Liver (tissue), 9 donors: ENCODE measurements around the gene SCTR. TPM values are rescaled to one million over a fixed set of nuclear protein-coding genes. Genes with fewer than 3 reads are reported as not detected.

Experiments
- DNase-seq: peaks from one replicate; pipeline ENCODE4 v3.0.0-alpha.2; 2017; ENCODE audit warnings: low spot score
- H3K27ac ChIP-seq, 2 donors: one replicate each; pipeline ENCODE4 v1.7.0; 2013; ENCODE audit warnings: inconsistent platforms in 2 of 2, low read length in 2 of 2, control low read depth in 1 of 2, low read depth in 1 of 2, mild to moderate bottlenecking in 1 of 2
- H3K27me3 ChIP-seq, 4 donors: one replicate each; pipeline versions ENCODE4 v1.6.1 to v1.7.0; 2013; ENCODE audit warnings: low read length in 3 of 4, inconsistent platforms in 1 of 4, mild to moderate bottlenecking in 1 of 4, moderate library complexity in 1 of 4; ENCODE audit not compliant: control insufficient read depth in 4 of 4, insufficient read depth in 4 of 4
- H3K36me3 ChIP-seq, 4 donors: one replicate each; pipeline versions ENCODE4 v1.6.1 to v1.7.0; 2013; ENCODE audit warnings: low read length in 3 of 4, mild to moderate bottlenecking in 3 of 4, low read depth in 1 of 4, moderate library complexity in 1 of 4; ENCODE audit not compliant: control insufficient read depth in 4 of 4, insufficient read depth in 3 of 4
- H3K4me1 ChIP-seq, 4 donors: one replicate each; pipeline versions ENCODE4 v1.6.1 to v1.7.0; 2013; ENCODE audit warnings: low read length in 3 of 4, mild to moderate bottlenecking in 3 of 4, moderate library complexity in 1 of 4; ENCODE audit not compliant: control insufficient read depth in 4 of 4, insufficient read depth in 4 of 4
- H3K4me3 ChIP-seq, 3 donors: one replicate each; pipeline versions ENCODE4 v1.6.1 to v1.7.0; 2013; ENCODE audit warnings: low read length in 3 of 3, control low read depth in 1 of 3, low read depth in 1 of 3, mild to moderate bottlenecking in 1 of 3
- H3K9ac ChIP-seq, 2 donors: one replicate each; pipeline ENCODE4 v1.7.0; 2013; ENCODE audit warnings: low read length in 2 of 2, mild to moderate bottlenecking in 2 of 2, moderate library complexity in 2 of 2, control low read depth in 1 of 2, low read depth in 1 of 2
- H3K9me3 ChIP-seq, 4 donors: one replicate each; pipeline versions ENCODE4 v1.6.1 to v1.7.0; 2013; ENCODE audit warnings: low read length in 3 of 4; ENCODE audit not compliant: control insufficient read depth in 4 of 4
- EGR1 ChIP-seq, 2 donors: IDR thresholded peaks; 2 replicates each; pipeline ENCODE4 v1.6.1; 2016 to 2018; ENCODE audit warnings: antibody characterized with exemption in 2 of 2, low read depth in 2 of 2
- FOXA1 ChIP-seq: IDR thresholded peaks from 2 replicates; pipeline ENCODE4 v1.6.1; 2016; ENCODE audit warnings: antibody characterized with exemption
- FOXA2 ChIP-seq: IDR thresholded peaks from 2 replicates; pipeline ENCODE4 v1.6.1; 2016; ENCODE audit warnings: antibody characterized with exemption
- GABPA ChIP-seq, 2 donors: IDR thresholded peaks in 1 of 2; conservative IDR thresholded peaks in 1 of 2; 2 replicates each; pipeline ENCODE4 v1.6.1; 2016; ENCODE audit warnings: antibody characterized with exemption in 2 of 2, mild to moderate bottlenecking in 1 of 2, moderate library complexity in 1 of 2
- HNF4A ChIP-seq, 2 donors: conservative IDR thresholded peaks; 2 replicates each; pipeline ENCODE4 v1.6.1; 2016; ENCODE audit warnings: antibody characterized with exemption in 2 of 2, mild to moderate bottlenecking in 2 of 2
- HNF4G ChIP-seq: IDR thresholded peaks from 2 replicates; pipeline ENCODE4 v1.6.1; 2016; ENCODE audit warnings: antibody characterized with exemption
- JUND ChIP-seq, 2 donors: IDR thresholded peaks; 2 replicates each; pipeline ENCODE4 v1.6.1; 2016; ENCODE audit warnings: antibody characterized with exemption in 2 of 2
- NR2F2 ChIP-seq: IDR thresholded peaks from 2 replicates; pipeline ENCODE4 v1.6.1; 2016; ENCODE audit warnings: antibody characterized with exemption
- RAD21 ChIP-seq, 2 donors: IDR thresholded peaks; 2 replicates each; pipeline ENCODE4 v1.6.1; 2016; ENCODE audit warnings: antibody characterized with exemption in 2 of 2, mild to moderate bottlenecking in 2 of 2
- RXRA ChIP-seq, 2 donors: IDR thresholded peaks; 2 replicates each; pipeline ENCODE4 v1.6.1; 2017 to 2018; ENCODE audit warnings: antibody characterized with exemption in 2 of 2, mild to moderate bottlenecking in 1 of 2
- SP1 ChIP-seq: IDR thresholded peaks from 2 replicates; pipeline ENCODE4 v1.6.1; 2018; ENCODE audit warnings: antibody characterized with exemption, mild to moderate bottlenecking
- TAF1 ChIP-seq: conservative IDR thresholded peaks from 2 replicates; pipeline ENCODE4 v1.6.1; 2016; ENCODE audit warnings: antibody characterized with exemption, mild to moderate bottlenecking
- YY1 ChIP-seq: IDR thresholded peaks from 2 replicates; pipeline ENCODE4 v1.6.1; 2016; ENCODE audit warnings: antibody characterized with exemption, mild to moderate bottlenecking
- WGBS: extraction: QIAGEN DNeasy Blood & Tissue Kit; methylation state at CpG from one replicate; pipeline ENCODE4 v1.1.7; 2013; 5-methylcytosine and 5-hydroxymethylcytosine counted together
- polyA plus RNA-seq, 2 donors: library from polyadenylated mRNA; stranded (reverse) in 1 of 2; unstranded in 1 of 2; fragments of 200-250 nt in 1 of 2; fragments of >200 nt in 1 of 2; fragmentation: Nextera tagmentation in 1 of 2; extraction: Ambion mirVana in 1 of 2; gene quantifications; one replicate each; pipeline versions ENCODE4 v1.2.1 to v1.2.3, GENCODE V29; 2013 to 2015
- total RNA-seq, 2 donors: library from RNA; depleted of rRNA; stranded (reverse); fragments of >200 nt; gene quantifications; one replicate each; pipeline ENCODE4 v1.2.3, GENCODE V29; 2014
- TF ChIP-seq, protein P1 (sequence below): IDR thresholded peaks from 2 replicates; pipeline ENCODE4 v1.6.1; 2016; ENCODE audit warnings: antibody characterized with exemption
- TF ChIP-seq, protein P2 (sequence below): IDR thresholded peaks from 2 replicates; pipeline ENCODE4 v1.6.1; 2016; ENCODE audit warnings: antibody characterized with exemption
- TF ChIP-seq, protein P3 (sequence below): IDR thresholded peaks from 2 replicates; pipeline ENCODE4 v1.6.1; 2016; ENCODE audit warnings: antibody characterized with exemption
- TF ChIP-seq, protein P4 (sequence below): fragments of 150-350 bp; IDR thresholded peaks from 2 replicates; pipeline ENCODE4 v1.5.1; 2017; ENCODE audit warnings: improper control_type of control experiment, low read depth, low read length; ENCODE audit not compliant: missing input control
- donor health status: healthy.
- donor health status: healthy.
- donor health status: healthy.
- donor health status: healthy.
- donor health status: healthy.

Gene SCTR
- total and polyA plus RNA-seq, 4 donors: 0.17 to 0.47 (median 0.29) TPM

DNA sequence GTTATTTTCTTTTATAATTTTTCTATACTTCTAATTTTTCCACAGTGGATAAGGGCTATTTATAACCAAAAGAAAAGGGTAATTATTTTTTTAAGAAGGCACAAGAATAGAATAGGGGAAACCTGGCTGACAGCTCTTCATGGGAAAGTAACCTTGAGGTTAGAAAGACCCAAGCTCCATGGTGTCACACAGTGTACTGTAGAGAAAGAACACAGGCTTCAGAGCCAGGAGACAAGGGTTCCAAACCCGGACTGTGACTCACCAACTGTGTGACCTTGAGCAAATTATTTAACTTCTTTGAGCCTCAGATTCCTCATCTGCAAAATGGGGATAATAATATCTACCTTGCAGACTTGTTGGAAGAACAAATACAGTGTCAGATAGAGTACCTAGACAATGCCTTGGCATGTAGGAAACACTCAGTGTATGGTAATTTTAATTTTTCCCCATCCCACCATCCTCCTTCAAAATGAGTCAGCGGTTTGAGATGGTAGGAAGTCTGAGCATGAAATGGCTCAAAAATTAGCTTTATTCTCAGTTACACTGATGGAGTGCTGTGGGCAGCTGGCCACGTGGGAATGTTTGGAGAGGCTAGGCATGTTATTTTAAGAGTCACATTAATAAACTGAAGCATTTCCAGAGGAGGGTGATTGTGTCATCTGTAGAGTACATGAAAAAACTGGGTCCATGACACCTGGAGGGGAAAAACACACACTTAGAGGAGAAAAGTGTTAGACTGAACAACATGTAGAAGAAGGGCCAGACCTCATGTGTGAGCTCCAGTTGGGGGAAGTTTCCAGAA, 55.9 kb downstream of the SCTR start:
- DNase-seq: no peak
- Histone ChIP-seq H3K9ac (no peak overlapping the region), H3K4me3 (no peak overlapping the region), H3K27me3 (no peaks in the 10 kb centered on the region), H3K4me1 (no peaks in the 10 kb centered on the region), H3K27ac (no peak overlapping the region), H3K36me3 (no peaks in the 10 kb centered on the region), H3K9me3 (no peaks in the 10 kb centered on the region)
- TF ChIP-seq GABPA (IDR thresholded peaks at IDR 0.05 in 1 of 2, conservative IDR thresholded peaks at IDR 0.05 in 1 of 2) (no peak), FOXA1 (no peak), FOXA2 (no peak), EGR1 (IDR thresholded peaks at IDR 0.05; ENCODE audit: low read depth in 2 of 2) (no peak), RXRA (IDR thresholded peaks at IDR 0.05) (no peak), YY1 (no peak), HNF4A (conservative IDR thresholded peaks at IDR 0.05) (no peak), TAF1 (no peak), JUND (IDR thresholded peaks at IDR 0.05) (no peak), HNF4G (no peak), SP1 (no peak), NR2F2 (no peak), RAD21 (IDR thresholded peaks at IDR 0.05) (no peak)
- TF ChIP-seq, protein P1, sequence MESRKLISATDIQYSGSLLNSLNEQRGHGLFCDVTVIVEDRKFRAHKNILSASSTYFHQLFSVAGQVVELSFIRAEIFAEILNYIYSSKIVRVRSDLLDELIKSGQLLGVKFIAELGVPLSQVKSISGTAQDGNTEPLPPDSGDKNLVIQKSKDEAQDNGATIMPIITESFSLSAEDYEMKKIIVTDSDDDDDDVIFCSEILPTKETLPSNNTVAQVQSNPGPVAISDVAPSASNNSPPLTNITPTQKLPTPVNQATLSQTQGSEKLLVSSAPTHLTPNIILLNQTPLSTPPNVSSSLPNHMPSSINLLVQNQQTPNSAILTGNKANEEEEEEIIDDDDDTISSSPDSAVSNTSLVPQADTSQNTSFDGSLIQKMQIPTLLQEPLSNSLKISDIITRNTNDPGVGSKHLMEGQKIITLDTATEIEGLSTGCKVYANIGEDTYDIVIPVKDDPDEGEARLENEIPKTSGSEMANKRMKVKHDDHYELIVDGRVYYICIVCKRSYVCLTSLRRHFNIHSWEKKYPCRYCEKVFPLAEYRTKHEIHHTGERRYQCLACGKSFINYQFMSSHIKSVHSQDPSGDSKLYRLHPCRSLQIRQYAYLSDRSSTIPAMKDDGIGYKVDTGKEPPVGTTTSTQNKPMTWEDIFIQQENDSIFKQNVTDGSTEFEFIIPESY: no peak
- TF ChIP-seq, protein P2, sequence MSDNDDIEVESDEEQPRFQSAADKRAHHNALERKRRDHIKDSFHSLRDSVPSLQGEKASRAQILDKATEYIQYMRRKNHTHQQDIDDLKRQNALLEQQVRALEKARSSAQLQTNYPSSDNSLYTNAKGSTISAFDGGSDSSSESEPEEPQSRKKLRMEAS: no peak
- TF ChIP-seq, protein P3, sequence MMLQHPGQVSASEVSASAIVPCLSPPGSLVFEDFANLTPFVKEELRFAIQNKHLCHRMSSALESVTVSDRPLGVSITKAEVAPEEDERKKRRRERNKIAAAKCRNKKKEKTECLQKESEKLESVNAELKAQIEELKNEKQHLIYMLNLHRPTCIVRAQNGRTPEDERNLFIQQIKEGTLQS: no peak
- TF ChIP-seq, protein P4, sequence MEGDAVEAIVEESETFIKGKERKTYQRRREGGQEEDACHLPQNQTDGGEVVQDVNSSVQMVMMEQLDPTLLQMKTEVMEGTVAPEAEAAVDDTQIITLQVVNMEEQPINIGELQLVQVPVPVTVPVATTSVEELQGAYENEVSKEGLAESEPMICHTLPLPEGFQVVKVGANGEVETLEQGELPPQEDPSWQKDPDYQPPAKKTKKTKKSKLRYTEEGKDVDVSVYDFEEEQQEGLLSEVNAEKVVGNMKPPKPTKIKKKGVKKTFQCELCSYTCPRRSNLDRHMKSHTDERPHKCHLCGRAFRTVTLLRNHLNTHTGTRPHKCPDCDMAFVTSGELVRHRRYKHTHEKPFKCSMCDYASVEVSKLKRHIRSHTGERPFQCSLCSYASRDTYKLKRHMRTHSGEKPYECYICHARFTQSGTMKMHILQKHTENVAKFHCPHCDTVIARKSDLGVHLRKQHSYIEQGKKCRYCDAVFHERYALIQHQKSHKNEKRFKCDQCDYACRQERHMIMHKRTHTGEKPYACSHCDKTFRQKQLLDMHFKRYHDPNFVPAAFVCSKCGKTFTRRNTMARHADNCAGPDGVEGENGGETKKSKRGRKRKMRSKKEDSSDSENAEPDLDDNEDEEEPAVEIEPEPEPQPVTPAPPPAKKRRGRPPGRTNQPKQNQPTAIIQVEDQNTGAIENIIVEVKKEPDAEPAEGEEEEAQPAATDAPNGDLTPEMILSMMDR: no peak
- WGBS: 66% methylated on average over 3 of the region's 3 CpGs

DNA sequence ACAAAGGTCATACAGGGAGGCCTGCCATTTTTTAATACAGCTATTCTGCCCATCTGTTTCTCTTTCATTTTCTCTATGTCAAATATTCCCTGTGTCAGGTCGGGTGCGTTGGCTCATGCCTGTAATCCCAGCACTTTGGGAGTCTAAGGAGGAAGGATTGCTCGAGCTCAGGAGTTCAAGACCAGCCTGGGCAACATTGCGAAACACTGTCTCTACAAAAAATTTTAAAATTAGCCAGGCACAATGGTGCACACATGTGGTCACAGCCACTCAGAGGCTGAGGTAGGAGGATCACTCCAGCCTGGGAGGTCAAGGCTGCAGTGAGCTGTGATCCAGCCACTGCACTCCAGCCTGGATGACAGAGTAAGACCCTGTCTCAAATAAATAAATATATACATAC, 57.9 kb downstream of the SCTR start:
- TF ChIP-seq JUND (IDR thresholded peaks at IDR 0.05): no peak
- no peak for TF ChIP-seq FOXA1
- no peak for TF ChIP-seq YY1
- H3K4me3 ChIP-seq: no peak overlapping the region
- no peak for DNase-seq
- 86% methylated on average over 4 of the region's 4 CpGs for WGBS
- H3K36me3 ChIP-seq: no peaks in the 10 kb centered on the region
- H3K4me1 ChIP-seq: no peaks in the 10 kb centered on the region
- no peaks in the 10 kb centered on the region for H3K9me3 ChIP-seq
- H3K27ac ChIP-seq: no peak overlapping the region
- H3K27me3 ChIP-seq: no peaks in the 10 kb centered on the region
- no peak overlapping the region for H3K9ac ChIP-seq
